Hematopoietic multipotent progenitor cell treated with erythropoietin and hydrocortisone succinate and interleukin-3 and kit ligand, for 4 days (in vitro differentiated cells): Measurements from ENCODE around the gene IL1A.

ENCODE experiments used
- DNase-seq: peaks from one replicate; pipeline ENCODE4 v3.0.0-alpha.2; 2015

Gene IL1A

GRCh38 chr2:112791019-112791418 lies 6.7 kb upstream of the IL1A start:
- no peak for DNase-seq

DNA sequence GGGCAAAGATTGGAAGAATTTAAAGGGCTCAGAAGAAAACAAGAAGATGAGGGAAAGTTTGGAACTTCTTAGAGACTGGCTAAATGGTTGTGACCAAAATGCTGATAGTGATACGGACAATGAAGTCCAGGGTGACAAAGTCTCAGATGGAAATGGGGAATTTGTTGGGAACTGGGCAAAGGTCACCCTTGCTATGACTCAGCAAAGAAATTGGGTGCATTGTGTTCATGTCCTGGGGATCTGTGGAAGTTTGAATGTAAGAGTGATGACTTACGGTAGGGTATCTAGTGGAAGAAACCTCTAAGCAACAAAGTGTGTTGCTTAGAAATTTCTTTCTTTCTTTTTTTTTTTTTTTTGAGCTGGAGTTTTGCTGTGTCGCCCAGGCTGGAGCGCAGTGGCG lies 6.0 kb upstream of the IL1A start:
- DNase-seq: no peak

DNA sequence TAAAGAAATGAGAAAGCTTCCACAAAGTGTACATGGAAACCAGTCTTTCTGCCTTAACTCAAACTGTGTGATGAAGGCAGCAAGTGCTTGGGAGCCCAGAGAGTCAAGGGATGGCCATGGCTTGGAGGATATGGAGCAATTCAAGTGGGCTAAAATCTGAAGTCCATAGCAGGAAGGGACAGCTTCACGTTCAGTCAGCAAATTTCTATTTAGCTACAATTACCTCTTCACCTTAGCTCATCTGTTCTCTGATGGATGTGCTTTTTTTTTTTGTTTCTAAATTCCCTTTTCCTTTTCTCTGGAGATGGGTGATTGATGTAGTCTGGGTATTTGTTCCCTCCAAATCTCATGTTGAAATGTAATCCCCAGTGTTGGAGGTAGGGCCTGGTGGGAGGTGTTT lies 4.9 kb upstream of the IL1A start:
- no peak for DNase-seq

- no peak for DNase-seq
Observed at GRCh38 chr2:112788653-112789052, 4.4 kb upstream of the IL1A start.

DNA sequence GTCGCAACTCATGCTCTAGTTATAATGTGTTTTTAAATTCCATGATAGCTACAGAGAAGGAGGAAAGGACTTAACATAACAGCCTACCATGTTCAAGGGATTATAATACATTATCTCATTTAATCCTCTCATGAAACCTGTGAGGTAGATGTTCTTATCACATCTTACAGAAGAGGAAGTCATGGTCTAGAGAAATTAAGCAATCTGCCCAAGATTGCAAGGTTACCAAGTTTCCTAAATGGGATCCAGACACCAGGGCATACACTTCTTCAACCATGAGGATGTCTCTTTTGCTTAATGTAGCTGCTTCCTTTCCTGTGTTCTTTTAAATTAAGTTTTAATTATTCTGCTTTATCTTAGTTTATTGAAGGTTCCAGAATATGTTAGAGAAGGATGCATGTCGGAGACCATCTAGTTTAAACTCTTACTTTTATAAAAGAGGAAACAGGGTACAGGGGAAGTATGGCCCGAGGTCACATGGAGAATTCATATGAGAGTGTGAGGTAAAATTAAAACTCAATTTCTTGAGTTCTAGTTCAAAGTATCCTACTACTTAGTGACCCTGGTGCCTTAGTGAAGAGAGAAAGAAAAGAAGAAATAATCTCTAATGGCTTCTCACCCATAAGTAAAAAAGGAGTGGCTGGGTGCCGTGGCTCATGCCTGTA lies 3.6 kb upstream of the IL1A start:
- DNase-seq: peak; percentile 83

GRCh38 chr2:112787294-112787693 lies 3.0 kb upstream of the IL1A start:
- DNase-seq: no peak

- no peak for DNase-seq
Observed at GRCh38 chr2:112783187-112783714, 1.0 kb downstream of the IL1A start.

GRCh38 chr2:112782234-112782799 lies 2.0 kb downstream of the IL1A start:
- no peak for DNase-seq

DNA sequence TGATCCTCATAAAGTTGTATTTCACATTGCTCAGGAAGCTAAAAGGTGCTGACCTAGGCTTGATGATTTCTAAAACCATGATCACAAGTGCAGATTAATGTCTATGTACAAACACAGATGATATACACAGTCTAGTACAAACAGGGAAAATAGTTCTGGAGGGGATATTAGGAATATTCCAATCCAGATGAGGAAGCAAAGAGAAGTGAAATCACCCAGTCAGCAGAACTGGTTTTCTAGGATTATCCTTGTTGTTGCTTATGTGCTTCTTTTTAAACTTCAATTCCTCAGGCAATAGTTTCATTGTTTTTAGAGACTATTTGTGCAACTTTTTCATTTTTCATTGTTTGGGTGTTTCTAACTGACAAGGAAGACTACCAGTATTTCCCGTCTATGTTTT lies 4.7 kb downstream of the IL1A start:
- DNase-seq: no peak

DNA sequence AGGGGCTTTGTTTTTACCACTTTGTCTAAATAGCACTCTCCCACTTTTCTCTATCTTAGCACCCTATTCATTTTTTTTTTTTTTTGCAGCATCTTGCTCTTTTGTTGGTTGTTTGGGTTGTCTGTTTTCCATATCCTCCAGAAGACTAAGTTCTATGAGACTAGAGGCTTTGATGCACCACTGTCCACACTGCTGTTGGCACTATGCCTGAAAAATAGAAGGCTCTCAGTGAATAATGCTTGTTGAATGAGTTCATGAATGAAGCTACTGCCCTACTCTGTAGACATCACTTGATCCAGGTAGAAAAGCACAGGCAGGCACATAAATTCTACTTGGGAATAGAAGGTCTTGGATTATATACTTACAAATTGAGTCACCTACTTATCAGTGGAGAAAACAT lies 7.3 kb downstream of the IL1A start:
- DNase-seq: peak; percentile 41

DNA sequence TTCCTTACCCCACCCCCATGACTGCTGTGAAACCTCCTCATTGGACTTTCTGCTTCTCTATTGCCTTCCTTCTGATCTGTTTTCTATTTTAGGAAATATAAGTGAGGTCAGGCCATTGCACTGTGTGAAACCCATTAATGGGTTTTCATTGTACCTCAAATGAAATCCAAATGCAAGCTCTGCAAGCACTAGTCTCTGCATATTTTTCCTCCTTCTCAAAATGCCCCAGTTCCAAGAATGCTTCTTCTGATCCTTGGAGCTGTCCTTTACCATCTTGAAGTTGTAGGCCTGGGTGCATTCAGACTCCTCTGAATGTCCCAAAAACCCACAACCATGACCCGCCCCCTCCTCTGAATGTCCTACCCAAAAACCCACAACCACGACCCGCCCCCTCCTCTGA lies 8.2 kb downstream of the IL1A start:
- DNase-seq: peak; percentile 51

- no peak for DNase-seq
Observed at GRCh38 chr2:112774536-112775285, 9.6 kb downstream of the IL1A start.

- DNase-seq: no peak
Observed at GRCh38 chr2:112773556-112773955, 10.7 kb downstream of the IL1A start.

DNA sequence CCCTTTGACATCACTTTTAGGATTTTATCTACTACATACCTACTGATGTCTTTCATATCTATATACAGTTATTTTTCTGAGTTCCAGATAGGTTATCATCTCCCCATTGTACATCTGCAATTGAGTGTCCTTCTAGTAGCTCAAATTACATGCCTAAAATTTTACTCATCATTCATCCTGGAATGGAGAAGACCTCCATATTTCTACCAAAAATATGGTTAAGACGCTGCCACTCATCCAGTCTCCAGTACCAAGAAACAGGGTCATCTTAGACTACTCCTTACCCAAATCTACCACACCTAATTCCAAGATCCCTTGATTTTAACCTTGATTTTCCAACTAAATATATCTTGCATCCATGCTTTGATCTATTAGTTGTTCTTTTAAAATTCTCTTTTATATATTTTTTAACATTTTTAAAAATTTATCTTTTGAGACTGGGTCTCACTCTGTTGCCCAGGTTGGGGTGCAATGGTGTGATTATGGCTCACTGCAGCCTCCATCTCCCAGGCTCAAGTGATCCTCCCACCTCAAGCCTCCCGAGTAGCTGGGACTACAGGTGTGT lies 11.3 kb downstream of the IL1A start:
- DNase-seq: no peak

- DNase-seq: peak; percentile 60
Observed at GRCh38 chr2:112772322-112772721, 12.0 kb downstream of the IL1A start.

- DNase-seq: no peak
Observed at GRCh38 chr2:112768432-112768831, 15.9 kb downstream of the IL1A start.

- peak; percentile 35 for DNase-seq
Observed at GRCh38 chr2:112767693-112768330, 16.5 kb downstream of the IL1A start.

GRCh38 chr2:112765251-112765650 lies 19.0 kb downstream of the IL1A start:
- no peak for DNase-seq

DNA sequence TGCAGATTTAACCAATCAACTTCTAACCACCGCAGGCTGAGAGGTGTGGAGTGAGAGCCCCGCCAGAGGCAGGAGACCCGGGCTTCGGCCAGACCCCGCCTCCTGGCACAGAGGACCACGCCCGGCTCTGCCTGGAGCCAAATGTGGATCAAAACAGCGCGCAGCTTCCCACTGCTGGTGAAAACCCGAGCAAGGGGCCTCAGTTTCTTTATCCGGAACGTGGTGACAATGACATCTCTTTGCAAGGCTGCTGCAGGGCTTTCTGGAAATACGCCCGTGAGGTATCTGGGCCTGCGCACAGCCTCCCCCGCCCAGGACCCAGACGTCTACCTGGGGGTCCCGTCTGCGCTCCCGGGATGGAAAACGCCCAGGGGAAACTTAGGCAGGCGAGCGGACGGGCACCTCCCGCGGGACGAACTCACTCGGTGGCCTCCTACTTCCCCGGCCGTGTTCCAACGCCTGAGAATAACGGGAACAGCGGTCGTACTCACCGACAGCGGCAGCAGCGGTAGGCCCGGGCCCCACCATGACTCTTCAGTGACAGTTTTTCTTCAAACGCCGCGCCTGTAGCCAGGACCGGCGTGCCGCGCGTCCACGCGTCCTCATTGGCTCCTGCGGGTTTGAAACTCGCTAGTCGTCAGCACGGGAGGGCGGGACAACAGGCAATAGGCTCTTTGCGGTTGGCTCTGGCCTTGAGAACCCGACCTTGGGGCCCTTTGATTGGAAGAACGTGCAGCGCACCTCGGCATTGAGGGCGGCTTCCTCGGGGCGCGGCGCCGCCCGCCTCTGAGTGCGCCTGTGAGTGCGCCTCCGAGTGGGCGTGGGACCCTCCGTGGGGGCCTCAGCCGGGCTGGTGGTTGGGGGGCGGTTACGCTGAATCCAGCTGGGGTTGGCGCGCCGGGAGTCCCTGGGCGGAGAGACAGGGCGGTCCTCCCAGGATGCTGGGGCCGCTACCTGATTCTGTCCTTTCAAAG lies 19.9 kb downstream of the IL1A start, which contains the start of gene CKAP2L:
Gene CKAP2L (minus strand): TSS at position 539 of the 974 bp plus-strand sequence. CDS start 11 bp downstream, at position 528.
- peak; percentile 100 for DNase-seq

DNA sequence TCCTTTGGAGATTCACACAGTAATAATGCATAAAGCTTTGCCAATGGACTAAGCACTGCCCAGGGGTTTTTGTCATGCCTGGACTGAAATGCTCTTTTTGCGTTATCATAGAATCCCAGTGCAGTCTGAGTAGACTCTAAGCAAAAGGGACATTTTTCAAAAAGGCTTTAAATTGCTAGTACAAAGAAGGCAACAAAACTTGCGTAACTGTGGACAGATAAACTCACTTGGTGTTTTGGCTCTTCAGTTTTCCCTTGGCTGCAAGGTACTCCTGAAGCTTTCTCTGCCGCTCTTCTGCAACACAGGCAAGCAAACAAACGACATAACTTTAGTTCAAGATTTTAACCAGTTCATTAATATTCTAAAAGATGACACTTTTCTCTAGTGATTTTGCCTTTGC lies 22.0 kb downstream of the IL1A start:
- DNase-seq: peak; percentile 22

GRCh38 chr2:112760149-112760548 lies 24.1 kb downstream of the IL1A start:
- no peak for DNase-seq

- no peak for DNase-seq
Observed at GRCh38 chr2:112758711-112759110, 25.6 kb downstream of the IL1A start.
